22Rv1 (cell line): ENCODE measurements around the gene KBTBD12.

Source experiments
- H3K27ac ChIP-seq: fragments of 450-650 bp; 2 replicates; pipeline ENCODE4 v1.5.1; 2017
- CTCF ChIP-seq: fragments of 450-650 bp; IDR thresholded peaks from 2 replicates; pipeline ENCODE4 v1.5.1; 2017; ENCODE audit warnings: mild to moderate bottlenecking
- ZFX ChIP-seq: fragments of 450-650 bp; IDR thresholded peaks from 2 replicates; pipeline ENCODE4 v1.6.1; 2017; ENCODE audit warnings: antibody characterized with exemption, borderline replicate concordance

Gene KBTBD12

GRCh38 chr3:127994011-127994410 lies 79.0 kb downstream of the KBTBD12 start:
- H3K27ac ChIP-seq: no peak overlapping the region
- TF ChIP-seq ZFX (no peak), CTCF (no peak)

- H3K27ac ChIP-seq: no peak overlapping the region
- no peak for TF ChIP-seq ZFX
- TF ChIP-seq CTCF: no peak
These were observed 82.0 kb downstream of the KBTBD12 start for GRCh38 chr3:127997016-127997415.

- H3K27ac ChIP-seq: no peak overlapping the region
- no peak for TF ChIP-seq CTCF
- TF ChIP-seq ZFX: no peak
These were observed 82.9 kb downstream of the KBTBD12 start for GRCh38 chr3:127997961-127998360.

GRCh38 chr3:127998596-127998995 lies 83.6 kb downstream of the KBTBD12 start:
- TF ChIP-seq CTCF: no peak
- TF ChIP-seq ZFX: no peak
- H3K27ac ChIP-seq: no peak overlapping the region

GRCh38 chr3:127999509-128000106 lies 84.6 kb downstream of the KBTBD12 start:
- H3K27ac ChIP-seq: no peak overlapping the region
- TF ChIP-seq ZFX: no peak
- no peak for TF ChIP-seq CTCF

- no peak overlapping the region for H3K27ac ChIP-seq
- TF ChIP-seq CTCF (no peak), ZFX (no peak)
These were observed 86.5 kb downstream of the KBTBD12 start for GRCh38 chr3:128001576-128001975.

- TF ChIP-seq ZFX (no peak), CTCF (no peak)
- no peak overlapping the region for H3K27ac ChIP-seq
These were observed 89.6 kb downstream of the KBTBD12 start for GRCh38 chr3:128004661-128005060.
